ENCODE measurements around the gene PSEN1.

- TF ChIP-seq YY1 (IDR thresholded peaks at IDR 0.05; ENCODE audit: extremely low read depth, insufficient replicate concordance, low read depth, low read length) (no peak), POLR2A (IDR thresholded peaks at IDR 0.05; ENCODE audit: borderline replicate concordance, extremely low read depth, insufficient read depth, insufficient read length) (no peak), TCF7L2 (IDR thresholded peaks at IDR 0.05; ENCODE audit: borderline replicate concordance, extremely low read depth, insufficient read depth, insufficient read length) (no peak), CTCF (IDR thresholded peaks at IDR 0.05 in 2 of 3, conservative IDR thresholded peaks at IDR 0.05 in 1 of 3; ENCODE audit: borderline replicate concordance in 1 of 3, insufficient read depth in 1 of 3, low read depth in 2 of 3, low read length in 2 of 3) (no peak), SP1 (IDR thresholded peaks at IDR 0.05; ENCODE audit: low read depth) (no peak), CEBPB (IDR thresholded peaks at IDR 0.05; ENCODE audit: low read depth) (no peak), ATF3 (IDR thresholded peaks at IDR 0.05) (no peak), SIN3A (IDR thresholded peaks at IDR 0.05; ENCODE audit: low read depth) (no peak), RAD21 (IDR thresholded peaks at IDR 0.05; ENCODE audit: low read depth) (no peak), EZH2 (IDR thresholded peaks at IDR 0.05) (no peak), EZH2phosphoT487 (IDR thresholded peaks at IDR 0.05; ENCODE audit: borderline replicate concordance) (no peak)
Observed at GRCh38 chr14:73258076-73258475, 121.8 kb downstream of the PSEN1 start.

Data from HCT116 (cell line).